GM18519 (cell line): ENCODE results near the gene TLE7.

Source experiments
- ATAC-seq: cut with Tn5 transposase; IDR thresholded peaks from one replicate; pipeline ENCODE4 v1.9.1; 2021; ENCODE audit warnings: mild to moderate bottlenecking, moderate library complexity; ENCODE audit not compliant: unreplicated experiment, low FRiP score

Gene TLE7

GRCh38 chr16:71414038-71414437 is 27.8 kb downstream of the TLE7 start:
- ATAC-seq, result no peak

- ATAC-seq, result no peak
Measured at GRCh38 chr16:71413341-71413740, 28.5 kb downstream of the TLE7 start.

GRCh38 chr16:71412270-71413160 is 29.3 kb downstream of the TLE7 start:
- ATAC-seq, result no peak

- ATAC-seq, result no peak
Measured at GRCh38 chr16:71410146-71410545, 31.7 kb downstream of the TLE7 start.

GRCh38 chr16:71409011-71409775 is 32.7 kb downstream of the TLE7 start:
- no peak for ATAC-seq

- no peak for ATAC-seq
Measured at GRCh38 chr16:71408536-71408935, 33.3 kb downstream of the TLE7 start.

- ATAC-seq, result no peak
Measured at GRCh38 chr16:71407731-71408130, 34.1 kb downstream of the TLE7 start.

DNA sequence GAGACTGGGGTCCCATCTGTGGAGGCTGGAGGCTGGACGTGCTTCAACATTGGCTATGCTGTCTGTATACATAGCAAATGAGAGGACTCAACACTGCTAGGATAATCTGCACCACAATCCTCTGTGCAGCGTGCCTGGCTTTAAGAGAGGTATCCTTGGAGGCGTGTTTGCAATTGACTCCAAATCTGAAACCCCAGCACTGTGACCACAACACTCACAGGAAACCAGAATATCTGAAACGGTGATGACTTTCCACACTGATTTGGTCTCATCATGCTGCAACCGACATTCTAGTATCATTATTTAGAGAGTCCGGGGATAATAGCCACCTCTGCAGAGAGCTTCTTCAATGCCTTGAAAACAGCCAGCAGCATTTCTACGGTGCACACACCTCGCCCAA is 35.1 kb downstream of the TLE7 start:
- ATAC-seq, result no peak

DNA sequence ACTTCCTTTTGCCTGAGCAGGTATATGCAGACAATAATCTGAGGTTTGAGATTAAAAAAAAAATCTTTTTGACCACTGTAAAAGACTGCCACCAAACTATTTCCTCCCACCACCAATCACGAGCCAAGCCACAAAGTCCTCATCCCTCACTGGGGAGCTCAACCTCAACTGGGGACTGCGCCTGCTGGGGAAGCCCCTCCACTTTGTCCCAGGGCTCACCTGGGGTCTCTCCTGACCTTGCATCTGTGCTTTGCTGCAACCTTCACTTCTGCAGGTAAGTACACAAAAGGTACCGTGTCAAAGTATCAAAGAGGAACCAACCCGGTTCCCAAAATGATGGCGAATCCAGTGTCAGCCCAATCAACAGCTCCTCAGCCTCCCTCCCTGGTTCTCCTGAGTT is 35.5 kb downstream of the TLE7 start:
- ATAC-seq, result no peak

DNA sequence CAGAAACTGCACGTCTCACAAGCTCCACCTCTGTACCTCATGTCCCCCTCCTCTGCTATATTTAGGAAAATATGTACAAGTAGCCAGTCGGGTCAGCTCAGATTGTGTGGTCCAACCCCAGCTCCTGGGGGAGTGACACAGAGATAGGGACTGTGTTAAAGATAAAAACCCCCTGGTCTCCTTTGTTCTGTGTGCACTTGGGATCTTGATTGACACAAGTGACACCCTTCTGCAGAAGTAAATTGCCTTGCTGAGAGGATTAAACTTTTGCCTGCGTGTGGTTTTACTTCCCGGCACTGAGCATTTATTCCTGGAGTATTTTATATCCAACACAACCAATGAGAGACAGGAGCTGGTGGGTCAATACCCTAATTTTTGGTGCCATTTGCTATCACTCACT is 37.5 kb downstream of the TLE7 start:
- ATAC-seq, result no peak

- no peak for ATAC-seq
Measured at GRCh38 chr16:71402674-71403073, 39.2 kb downstream of the TLE7 start.

DNA sequence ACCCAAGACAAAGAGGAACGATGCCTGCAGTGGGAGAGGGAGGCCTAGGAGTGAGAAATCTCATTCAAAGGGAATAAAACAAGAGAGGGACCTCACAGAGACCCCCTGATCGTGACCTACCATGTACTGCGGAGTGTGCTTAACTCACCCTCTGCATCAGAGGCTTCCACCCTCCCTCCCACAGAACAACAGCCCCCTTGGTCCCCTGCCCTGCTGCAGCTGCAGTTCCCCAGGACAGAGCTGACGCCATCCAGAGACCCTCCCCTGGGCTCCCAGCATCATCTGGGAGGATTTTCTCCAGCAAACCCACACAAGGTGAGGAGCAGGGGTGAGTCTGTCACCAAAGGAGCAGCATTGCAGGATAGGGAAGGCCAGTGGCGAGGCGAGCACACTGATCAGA is 39.8 kb downstream of the TLE7 start:
- no peak for ATAC-seq

GRCh38 chr16:71399801-71400563 is 41.9 kb downstream of the TLE7 start:
- ATAC-seq, result no peak

DNA sequence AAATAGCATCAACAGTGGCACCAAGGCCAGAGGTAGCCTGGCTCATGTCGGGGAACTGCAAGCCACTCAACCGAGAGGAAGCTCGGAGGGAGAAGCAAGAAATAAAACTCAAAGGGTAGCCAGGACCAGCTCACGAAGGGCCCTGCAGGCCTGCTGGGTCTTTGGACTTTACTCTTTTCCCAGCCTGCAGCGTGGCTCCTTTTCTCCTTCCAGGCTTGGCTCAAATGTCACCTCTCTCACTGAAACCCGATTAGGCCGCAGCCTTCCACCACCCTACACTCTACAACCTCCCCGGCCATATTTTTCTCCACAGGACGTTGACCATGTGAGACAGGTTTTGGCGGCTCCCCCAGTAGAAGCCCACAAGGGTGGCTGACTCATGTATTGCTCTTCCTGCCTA is 45.3 kb downstream of the TLE7 start:
- no peak for ATAC-seq

GRCh38 chr16:71389330-71389729 is 52.5 kb downstream of the TLE7 start:
- no peak for ATAC-seq

- ATAC-seq, result no peak
Measured at GRCh38 chr16:71387045-71387871, 54.6 kb downstream of the TLE7 start.

DNA sequence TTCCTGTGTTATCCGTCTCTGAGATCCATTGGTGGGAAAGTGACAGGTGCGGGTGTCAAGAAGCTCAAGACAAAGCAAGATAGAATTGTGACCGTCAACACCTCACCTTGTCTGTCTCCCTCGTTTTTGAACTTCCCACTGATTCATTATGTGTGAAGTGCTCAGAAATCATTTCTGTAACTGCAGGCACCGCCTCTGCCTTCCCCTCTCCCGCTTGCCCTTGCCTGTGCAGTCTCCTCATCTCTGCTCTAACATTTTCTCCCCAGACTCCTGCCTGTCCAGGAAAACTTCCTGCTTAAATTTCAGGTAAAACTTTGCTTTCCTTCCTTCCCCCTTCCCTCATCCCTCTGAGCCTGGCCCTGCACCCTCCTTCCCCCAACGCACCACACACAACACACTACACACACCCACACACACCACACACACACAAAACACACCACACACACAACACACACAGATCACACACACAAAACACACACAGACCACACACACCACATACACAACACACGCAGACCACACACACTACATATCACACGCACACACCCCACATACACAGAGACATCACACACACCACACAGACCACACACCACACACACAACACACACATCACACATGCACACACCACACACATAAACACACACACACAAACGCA is 57.7 kb downstream of the TLE7 start:
- ATAC-seq, result no peak

- ATAC-seq, result no peak
Measured at GRCh38 chr16:71383054-71383773, 58.6 kb downstream of the TLE7 start.

GRCh38 chr16:71380831-71381230 is 61.0 kb downstream of the TLE7 start:
- no peak for ATAC-seq
